HG03565 (cell line): Measurements from ENCODE around the gene CAPN15.

Experiments
- ATAC-seq: cut with Tn5 transposase; IDR thresholded peaks from one replicate; pipeline ENCODE4 v1.9.1; 2021; ENCODE audit warnings: mild to moderate bottlenecking, moderate library complexity; ENCODE audit not compliant: unreplicated experiment

Gene CAPN15

DNA sequence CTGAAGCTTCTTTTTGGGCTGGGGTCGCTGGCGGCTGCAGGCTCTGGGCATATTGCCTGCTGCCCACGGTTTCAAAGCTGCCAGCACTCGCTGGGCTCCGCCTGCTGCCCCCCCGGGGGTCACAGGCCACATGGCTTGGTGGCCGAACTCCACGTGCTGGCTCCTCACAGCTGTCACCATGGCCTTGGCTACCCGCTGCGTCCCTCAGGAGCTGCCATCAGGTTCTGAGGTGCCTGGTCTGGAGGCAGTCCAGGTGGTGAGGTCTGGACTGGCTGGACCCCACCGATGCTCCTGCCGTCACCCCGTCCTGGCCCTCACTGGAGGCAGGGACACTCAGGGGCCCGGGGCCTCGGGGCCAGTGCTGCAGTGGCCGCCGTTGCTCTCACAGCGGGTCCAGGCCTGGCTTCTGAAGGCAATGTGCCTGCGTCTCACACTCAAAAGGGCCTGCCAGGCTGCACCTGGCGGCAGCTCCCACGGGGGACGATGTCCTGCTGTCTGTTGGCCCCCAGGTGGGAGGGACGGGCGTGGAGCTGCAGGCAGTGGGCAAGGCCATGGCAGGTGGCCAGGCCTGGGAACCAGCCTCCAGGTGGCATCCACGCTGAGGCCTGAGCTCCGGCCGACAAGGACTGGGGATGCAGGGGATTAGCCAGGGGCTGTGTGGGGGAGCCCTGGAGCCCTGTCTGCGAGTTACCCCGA, 13.3 kb downstream of the CAPN15 start:
- ATAC-seq: no peak

DNA sequence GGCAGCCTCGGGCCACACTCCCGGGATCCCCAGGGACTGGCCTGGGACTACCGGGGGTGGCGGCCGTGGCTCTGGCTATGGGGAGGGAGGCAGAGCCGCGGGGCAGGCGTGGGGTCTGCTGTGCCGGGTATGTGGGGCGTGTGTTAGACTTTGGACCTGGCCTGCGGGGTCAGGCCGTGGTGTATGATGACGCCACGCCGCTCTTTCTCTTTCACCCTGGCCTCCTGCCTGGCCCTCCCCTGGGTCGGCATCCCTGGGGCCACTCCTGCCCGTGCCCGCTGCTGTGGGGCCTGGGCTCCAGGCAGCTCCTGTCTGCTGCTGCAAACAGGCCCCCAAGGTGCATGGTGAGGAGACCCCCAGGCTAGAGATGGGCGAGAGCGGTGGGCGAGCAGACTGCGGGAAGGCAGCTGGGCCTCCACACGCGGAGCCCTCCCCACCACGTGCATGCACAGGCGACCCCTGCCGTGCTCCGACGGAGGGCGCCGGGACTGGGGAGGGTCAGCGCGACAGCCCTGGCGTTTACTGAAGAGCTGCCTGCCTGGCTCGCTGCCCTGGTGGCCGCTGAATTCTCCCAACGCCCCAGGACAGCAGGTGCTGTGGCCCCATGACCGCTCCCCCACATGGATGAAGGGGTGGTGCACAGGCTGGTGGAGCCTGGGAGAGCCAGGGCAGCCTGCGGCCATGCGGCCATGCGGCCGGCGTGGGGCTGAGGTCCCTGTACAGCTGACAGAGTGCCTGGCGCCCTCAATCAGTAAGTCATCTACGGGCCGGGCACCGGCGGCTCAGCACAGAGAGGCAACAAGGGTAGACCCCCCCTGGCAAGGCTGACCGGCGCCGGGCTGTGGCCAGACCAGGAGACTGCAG, 16.0 kb downstream of the CAPN15 start:
- ATAC-seq: no peak

DNA sequence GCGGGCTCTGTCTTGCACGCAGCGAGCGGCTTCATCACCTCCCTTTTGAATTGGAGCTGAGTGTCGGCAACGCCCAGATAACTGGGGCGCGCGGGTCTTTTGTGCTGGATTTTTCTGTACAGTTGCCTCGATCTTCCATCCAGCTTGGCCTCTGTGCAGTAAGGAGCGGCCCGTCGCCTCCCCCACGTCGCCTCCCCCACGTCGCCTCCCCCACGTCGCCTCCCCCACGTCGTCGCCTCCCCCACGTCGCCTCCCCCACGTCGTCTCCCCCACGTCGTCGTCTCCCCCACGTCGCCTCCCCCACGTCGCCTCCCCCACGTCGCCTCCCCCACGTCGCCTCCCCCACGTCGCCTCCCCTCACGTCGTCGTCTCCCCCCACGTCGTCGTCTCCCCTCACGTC, 17.0 kb downstream of the CAPN15 start:
- no peak for ATAC-seq

DNA sequence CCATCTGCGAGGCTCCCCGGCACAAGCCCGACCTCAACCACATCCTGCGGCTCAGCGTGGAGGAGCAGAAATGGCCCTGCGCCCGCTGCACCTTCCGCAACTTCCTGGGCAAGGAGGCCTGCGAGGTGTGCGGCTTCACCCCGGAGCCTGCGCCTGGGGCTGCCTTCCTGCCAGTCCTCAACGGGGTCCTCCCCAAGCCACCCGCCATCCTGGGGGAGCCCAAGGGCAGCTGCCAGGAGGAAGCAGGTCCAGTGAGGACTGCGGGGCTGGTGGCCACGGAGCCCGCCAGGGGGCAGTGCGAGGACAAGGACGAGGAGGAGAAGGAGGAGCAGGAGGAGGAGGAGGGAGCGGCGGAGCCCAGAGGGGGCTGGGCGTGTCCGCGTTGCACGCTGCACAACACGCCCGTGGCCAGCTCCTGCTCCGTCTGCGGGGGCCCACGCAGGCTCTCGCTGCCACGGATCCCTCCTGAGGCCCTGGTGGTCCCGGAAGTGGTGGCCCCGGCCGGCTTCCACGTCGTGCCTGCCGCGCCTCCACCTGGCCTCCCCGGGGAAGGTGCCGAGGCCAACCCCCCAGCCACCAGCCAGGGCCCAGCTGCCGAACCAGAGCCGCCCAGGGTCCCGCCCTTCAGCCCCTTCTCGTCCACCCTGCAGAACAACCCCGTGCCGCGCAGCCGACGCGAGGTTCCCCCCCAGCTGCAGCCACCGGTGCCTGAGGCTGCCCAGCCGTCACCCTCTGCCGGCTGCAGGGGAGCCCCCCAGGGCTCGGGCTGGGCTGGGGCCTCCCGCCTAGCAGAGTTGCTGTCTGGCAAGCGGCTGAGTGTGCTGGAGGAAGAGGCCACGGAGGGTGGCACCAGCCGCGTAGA, 19.6 kb downstream of the CAPN15 start:
- no peak for ATAC-seq

DNA sequence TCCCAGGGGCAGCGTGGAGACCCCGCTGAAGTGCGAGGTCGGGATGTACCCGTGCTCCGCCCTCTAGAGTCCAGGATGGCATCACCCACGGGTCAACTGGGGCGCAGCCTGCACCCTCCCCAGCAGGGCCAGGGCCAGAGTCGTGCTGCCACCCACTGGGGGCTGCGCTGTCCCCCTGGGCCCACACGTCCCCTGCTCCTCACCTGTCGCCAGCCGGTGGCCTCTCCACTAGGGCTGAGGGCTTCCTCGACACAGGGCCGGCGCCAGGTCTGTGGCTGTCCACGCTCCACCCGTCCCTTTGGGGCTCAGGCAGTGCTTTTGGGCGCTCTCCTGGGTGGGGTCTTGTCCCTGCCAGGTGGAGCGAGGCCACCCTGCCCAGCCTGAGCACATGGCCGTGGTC, 21.1 kb downstream of the CAPN15 start:
- ATAC-seq: no peak

DNA sequence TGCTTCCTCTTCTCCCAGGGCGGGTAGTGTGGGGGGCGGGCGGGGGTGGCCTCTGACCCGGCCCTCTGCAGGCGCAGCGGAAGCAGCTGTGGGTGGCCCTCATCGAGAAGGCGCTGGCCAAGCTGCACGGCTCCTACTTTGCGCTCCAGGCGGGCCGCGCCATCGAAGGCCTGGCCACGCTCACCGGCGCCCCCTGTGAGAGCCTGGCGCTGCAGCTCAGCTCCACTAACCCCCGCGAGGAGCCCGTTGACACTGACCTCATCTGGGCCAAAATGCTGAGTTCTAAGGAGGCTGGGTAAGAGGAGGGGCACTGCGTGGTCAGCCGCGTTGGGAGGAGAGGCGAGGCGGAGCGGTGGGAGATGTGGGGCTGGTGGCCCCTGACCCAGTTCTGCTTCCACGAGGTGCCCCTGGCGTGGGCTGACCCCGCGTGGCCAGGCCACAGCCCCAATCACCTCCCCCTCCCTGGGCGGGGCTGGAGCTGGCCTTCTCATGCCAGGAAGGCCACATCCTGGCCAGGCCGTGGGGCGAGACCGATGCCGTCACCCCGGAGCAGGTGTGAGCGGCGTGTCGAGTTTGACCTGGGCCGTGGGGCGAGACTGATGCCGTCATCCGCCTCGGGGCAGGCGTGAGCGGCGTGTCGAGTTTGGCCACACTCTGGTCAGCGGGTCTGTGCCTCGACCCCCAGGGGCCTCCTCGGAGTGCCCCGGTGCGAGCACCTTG, 22.2 kb downstream of the CAPN15 start:
- ATAC-seq: no peak

DNA sequence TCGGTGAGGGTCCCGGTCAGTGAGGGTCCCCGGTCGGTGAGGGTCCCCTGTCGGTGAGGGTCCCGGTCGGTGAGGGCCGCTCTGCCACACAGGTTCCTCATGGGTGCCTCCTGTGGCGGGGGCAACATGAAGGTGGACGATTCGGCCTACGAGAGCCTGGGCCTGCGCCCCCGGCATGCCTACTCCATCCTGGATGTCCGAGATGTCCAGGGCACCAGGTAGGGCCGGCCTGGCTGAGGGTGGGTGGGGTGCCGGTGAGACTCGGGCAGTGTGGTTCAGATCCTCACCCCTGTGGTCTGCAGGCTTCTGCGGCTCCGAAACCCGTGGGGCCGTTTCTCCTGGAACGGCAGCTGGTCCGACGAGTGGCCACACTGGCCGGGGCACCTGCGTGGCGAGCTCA, 23.7 kb downstream of the CAPN15 start:
- ATAC-seq: no peak

DNA sequence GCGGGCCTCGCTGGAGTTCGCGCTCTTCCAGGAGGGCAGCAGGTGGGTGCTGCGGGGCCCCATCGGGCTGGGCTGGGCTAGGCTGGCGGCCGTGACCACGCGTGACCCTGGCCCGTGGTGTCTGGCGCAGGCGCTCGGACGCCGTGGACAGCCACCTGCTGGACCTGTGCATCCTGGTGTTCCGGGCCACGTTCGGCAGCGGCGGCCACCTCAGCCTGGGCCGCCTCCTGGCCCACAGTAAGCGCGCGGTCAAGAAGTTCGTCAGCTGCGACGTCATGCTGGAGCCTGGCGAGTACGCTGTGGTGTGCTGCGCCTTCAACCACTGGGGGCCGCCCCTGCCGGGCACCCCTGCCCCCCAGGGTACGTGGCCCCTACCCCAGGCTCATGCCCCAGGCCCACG, 24.7 kb downstream of the CAPN15 start:
- ATAC-seq: no peak

DNA sequence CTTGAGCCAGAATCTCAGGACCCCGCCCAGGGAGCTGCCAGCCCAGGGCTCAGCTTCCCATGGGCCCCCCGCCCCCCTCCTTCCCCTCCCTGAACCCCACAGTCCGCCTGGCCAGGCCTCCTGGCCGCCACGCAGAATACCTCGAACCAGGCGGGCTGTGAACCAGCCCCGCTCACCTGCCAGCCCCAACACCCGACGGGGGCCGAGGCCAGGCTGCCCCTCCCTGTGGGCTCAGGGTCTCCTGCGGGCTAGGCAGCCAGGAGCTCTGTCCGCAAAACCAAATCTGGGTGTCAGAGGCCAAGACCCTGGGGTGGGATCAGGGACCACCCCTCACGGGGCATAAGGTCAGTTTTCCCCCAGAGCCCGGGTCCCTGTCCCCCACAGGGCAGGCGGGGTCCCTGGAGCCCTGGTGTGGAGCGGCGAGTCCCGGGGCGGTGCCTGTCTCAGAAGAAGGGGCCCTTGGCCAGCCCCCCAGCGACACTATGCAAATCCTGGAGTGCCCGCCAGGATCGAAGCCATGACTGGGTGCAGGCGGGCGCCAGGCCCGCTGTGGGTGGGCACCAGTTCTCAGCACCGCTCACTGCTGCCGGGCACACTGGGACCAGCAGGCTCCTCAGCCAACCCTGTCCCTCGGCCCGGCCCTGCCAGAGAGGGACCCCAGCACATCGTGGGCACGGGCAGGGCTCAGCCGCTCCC, 26.2 kb downstream of the CAPN15 start:
- no peak for ATAC-seq

DNA sequence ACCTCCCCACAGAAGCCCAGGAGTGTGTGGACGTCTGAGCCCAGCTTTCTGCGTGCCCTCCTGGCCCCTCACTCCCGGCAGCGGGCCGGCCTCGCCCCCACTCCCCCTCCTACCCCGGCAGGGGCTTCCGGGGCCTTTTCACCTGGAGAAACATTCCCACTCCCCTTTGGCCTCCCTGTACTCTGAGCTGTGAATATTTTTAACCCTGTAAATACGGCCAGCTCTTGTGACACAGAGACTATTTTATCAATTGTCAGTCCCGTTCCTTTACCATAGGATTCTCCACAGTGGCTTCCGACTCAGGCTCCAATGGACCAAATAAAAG, 26.7 kb downstream of the CAPN15 start:
- ATAC-seq: no peak

DNA sequence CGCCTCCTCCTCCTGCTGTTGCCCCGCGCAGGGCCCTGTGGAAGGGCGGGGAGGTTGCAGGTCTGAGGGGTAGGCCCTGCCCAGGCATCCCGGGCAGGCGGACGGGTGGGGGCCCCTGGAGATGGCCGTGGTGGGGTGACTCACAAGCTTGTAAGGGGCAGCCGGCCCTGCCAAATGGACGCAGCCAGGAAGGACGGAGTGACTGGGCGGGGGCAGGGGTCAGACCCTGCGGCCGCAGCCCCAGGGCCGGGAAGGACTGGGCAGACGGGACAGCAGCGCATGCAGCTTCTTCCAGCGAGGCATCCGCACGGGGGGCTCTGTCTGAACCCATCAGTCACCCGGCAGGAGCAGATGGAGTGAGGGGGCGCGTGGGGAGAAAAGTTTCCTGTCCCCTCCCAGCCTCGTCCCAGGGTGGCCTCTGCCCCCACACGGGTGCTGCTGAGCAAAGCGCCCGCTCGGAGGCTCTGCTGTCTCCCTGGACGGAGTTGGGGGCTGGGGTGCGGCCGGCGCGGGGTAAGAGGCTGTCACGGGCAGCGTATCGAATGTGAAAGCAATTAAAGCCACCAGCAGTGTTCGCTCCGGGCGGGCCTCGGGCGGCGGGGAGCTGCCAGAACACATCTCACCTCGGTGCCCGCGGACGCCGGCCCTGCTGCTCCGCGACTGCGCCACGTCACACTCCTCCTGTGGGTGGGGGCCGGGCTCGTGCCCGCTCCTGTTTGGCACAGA, 27.3 kb downstream of the CAPN15 start:
- ATAC-seq: no peak

DNA sequence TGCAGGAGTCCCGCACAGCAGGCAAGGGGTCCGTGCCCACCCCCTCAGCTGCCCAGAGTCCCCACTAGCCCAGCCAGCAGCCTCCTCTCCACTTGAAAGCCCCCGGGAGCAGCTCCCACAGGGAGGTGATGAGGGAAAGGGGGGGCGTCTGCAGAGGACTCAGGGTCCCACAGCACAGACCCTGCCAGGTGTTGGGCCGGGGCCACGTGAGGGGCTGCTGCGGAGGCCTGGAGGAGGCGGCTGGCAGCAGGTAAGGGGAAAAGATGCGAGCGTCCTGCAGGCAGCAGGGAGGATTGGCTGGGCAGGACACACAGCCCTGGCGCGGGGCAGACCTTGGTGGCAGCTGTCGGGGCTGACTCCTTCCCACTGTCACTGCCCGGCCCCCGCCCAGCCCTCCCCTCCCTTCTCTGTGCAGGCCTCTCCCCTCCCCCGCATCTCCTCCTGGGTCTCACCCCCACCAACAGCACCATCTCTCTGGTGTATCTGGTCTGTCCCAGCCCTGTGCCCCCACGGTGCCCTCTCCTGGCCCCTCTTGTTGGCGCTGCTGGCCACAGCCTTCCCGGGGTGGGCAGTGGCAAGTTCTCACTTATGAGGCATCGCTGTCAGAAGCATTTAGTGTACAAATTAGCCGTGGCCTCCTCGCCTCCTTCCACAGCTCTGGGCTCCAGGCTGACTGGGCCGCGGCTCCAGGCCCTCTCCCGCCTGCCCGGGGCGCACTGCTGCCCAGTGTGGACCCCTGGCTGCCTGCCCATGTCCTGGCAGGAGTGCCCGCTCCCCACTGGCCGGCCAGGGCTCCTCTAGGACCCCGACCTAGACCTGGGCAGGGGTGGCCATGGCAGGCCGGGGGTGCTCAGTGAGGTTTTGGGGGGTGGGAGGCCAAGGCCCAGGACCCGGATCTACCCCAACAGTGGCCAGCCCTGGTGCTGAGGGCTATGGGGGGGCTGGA, 28.3 kb downstream of the CAPN15 start:
- no peak for ATAC-seq

DNA sequence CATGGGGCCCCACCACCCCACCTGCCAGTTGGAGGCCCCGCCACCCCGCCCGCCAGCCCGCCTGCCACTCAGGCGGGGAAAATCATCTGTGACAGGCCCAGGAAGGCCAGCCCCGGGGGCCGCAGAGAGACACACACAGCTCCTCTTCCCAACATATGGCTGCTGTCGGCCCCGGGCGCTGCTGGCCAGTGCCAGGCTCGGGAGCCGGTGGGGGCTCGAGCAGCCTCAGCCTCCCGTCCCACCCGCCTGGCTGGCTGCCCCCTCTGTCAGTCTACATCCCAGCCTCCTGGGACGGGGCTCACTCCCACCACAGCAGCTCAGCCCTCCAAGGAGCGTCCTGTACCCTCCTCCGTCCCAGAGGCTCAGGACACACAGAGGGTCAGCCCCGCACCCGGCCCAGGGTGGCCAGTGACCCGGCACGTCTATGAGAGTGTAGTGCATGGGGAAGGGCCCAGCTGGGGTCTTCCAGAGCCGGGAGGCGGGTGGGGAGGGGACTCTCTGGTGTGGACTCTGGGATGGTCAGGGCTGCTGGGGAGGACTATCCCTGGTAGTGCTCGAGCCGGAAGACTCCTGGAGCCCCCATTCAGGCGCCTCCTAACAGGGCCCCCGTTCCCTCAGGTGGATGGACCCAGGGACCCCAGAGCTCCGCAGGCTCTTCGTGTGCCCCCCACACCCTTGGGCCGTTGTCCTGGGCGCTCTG, 29.1 kb downstream of the CAPN15 start:
- ATAC-seq: no peak

DNA sequence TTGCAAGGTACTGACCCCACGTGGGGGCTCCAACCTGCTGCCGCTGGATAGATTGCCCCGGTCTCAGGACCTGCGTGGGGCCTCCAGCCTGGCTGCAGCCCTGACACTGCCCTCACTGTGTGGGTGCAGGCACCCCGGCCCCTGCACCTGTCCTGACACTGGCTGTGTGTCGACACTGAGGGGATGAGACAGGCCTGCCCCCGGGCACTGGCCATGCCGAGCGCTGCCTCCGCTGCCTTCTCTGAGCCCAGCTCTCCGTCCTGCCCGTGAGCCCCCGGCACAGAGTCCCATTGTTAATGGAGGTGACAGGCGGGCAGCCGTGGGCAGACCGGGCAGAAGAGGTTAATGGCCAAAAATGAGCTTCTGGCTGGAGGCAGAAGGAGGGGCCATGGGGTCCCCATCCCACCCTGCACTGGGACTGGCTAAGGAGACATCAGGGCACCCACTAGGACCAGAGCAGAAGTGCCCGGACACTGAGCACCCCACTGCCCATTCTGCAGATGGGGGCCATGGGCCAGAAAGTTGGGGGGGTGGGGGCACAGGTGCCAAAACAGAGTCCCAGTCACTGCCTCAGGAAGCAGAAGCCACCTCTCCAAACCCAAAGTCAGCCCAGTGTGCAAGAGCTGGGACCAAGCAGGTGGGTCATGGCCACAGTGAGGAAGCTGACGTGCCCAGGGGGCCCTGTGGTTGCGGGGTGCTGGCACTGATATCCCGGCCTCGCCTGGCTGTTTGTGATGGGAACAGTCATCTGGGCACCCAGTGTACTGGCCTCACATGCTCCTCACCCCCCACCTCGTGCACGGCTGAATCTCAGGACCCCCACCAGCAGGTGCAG, 30.2 kb downstream of the CAPN15 start:
- ATAC-seq: no peak

DNA sequence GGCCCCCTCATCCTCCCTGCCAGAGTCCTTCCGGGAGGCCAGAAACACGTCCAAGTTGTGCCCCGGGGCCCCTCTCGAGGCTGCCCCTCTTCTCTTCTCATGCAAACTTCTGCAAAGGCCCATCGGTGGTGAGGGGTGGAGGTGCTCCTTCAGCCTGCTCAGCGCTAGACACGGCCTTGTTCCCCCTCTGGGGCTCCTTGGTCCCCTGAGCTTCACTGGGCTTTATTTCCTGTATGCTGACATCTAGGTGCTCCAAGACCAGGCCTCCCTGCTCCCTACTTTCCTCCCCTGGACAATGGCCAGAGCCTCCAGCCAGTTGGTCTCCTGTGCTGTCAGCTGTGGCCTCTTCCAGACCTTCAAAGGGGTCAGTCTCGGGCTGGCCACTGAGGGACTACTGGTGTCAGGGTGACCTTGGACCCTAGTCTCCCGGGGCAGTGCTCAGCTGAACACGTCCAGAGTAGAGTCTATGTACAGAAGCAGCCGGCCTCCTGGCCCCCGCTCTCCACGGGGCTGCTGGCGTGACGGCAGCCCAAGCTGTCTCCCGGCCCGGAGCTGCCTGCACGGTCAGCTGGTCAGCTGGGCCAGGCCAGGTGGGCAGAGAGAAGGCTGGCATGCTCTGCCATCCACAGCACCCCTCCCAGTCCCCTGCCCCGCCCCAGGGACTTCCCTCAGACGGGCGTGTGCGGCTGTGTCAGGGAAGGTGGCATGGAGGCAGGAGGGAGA, 30.9 kb downstream of the CAPN15 start:
- ATAC-seq: no peak

DNA sequence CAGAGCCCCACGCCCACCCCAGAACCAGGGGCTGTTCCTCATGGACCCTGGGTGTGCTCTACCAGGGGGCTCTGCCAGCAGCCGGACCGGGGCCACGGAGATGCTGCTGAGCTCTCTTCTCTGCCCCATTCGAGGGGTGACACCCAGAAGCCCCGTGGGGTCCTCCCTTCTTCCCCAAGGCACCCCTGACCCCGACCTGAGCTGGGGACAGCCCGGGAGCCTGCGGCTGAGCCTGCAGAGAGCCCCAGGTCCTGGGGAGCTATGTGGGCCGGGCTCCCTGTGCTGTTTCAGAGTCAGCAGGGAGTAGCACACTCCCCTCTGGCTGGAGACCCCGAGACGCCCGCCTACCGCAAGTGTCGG, 31.5 kb downstream of the CAPN15 start:
- no peak for ATAC-seq
